ENCODE results near the gene TMEM234.
A peak's percentile ranks its signal among the peaks of the same experiment; 100 is the strongest.

TMEM234 gene

GRCh38 chr1:32186077-32186476, 36.1 kb downstream of the TMEM234 start:
- peaks cover 41% of the 10 kb centered on the region for H3K36me3 ChIP-seq (ENCODE audit: control insufficient read depth, insufficient read depth, low read length)

GRCh38 chr1:32184650-32185049, 37.5 kb downstream of the TMEM234 start:
- H3K9me3 ChIP-seq (ENCODE audit: control insufficient read depth, insufficient read depth, low read length): no peaks in the 10 kb centered on the region
- no peak overlapping the region for H3K27ac ChIP-seq (ENCODE audit: low read length)
- peaks cover 31% of the 10 kb centered on the region for H3K36me3 ChIP-seq (ENCODE audit: control insufficient read depth, insufficient read depth, low read length)
- H3K27me3 ChIP-seq (ENCODE audit: control insufficient read depth, insufficient read depth, low read length): no peaks in the 10 kb centered on the region
- H3K4me1 ChIP-seq (ENCODE audit: control insufficient read depth, insufficient read depth, low read length): no peaks in the 10 kb centered on the region
- H3K4me3 ChIP-seq (ENCODE audit: low read length): no peak overlapping the region
- no peak for DNase-seq (ENCODE audit: low read depth, low spot score)

More at GRCh38 chr1:32186077-32186476, 36.1 kb downstream of the TMEM234 start:
- Histone ChIP-seq H3K9me3 (ENCODE audit: control insufficient read depth, insufficient read depth, low read length) (no peaks in the 10 kb centered on the region), H3K4me1 (ENCODE audit: control insufficient read depth, insufficient read depth, low read length) (no peaks in the 10 kb centered on the region), H3K4me3 (ENCODE audit: low read length) (no peak overlapping the region), H3K27ac (ENCODE audit: low read length) (no peak overlapping the region), H3K27me3 (ENCODE audit: control insufficient read depth, insufficient read depth, low read length) (no peaks in the 10 kb centered on the region)
- no peak for DNase-seq (ENCODE audit: low read depth, low spot score)
- WGBS (ENCODE audit: insufficient coverage, insufficient read length): no CpG with 5 or more reads among the region's 2 CpGs

GRCh38 chr1:32182060-32182459, 40.1 kb downstream of the TMEM234 start:
- H3K4me1 ChIP-seq (ENCODE audit: control insufficient read depth, insufficient read depth, low read length): no peaks in the 10 kb centered on the region
- no peaks in the 10 kb centered on the region for H3K27me3 ChIP-seq (ENCODE audit: control insufficient read depth, insufficient read depth, low read length)
- no peak overlapping the region for H3K4me3 ChIP-seq (ENCODE audit: low read length)
- DNase-seq (ENCODE audit: low read depth, low spot score): no peak
- no CpG with 5 or more reads among the region's 6 CpGs for WGBS (ENCODE audit: insufficient coverage, insufficient read length)
- no peak overlapping the region for H3K27ac ChIP-seq (ENCODE audit: low read length)
- peaks cover 15% of the 10 kb centered on the region; the same call in 1 of the 2 replicates for H3K36me3 ChIP-seq (ENCODE audit: control insufficient read depth, insufficient read depth, low read length)
- H3K9me3 ChIP-seq (ENCODE audit: control insufficient read depth, insufficient read depth, low read length): no peaks in the 10 kb centered on the region

GRCh38 chr1:32181563-32181962, 40.6 kb downstream of the TMEM234 start:
- DNase-seq (ENCODE audit: low read depth, low spot score): no peak
- Histone ChIP-seq H3K9me3 (ENCODE audit: control insufficient read depth, insufficient read depth, low read length) (no peaks in the 10 kb centered on the region), H3K4me1 (ENCODE audit: control insufficient read depth, insufficient read depth, low read length) (no peaks in the 10 kb centered on the region), H3K36me3 (ENCODE audit: control insufficient read depth, insufficient read depth, low read length) (peaks cover 15% of the 10 kb centered on the region; the same call in 1 of the 2 replicates), H3K27me3 (ENCODE audit: control insufficient read depth, insufficient read depth, low read length) (no peaks in the 10 kb centered on the region), H3K4me3 (ENCODE audit: low read length) (no peak overlapping the region), H3K27ac (ENCODE audit: low read length) (no peak overlapping the region)
- no CpG with 5 or more reads among the region's 5 CpGs for WGBS (ENCODE audit: insufficient coverage, insufficient read length)

- Histone ChIP-seq H3K27me3 (ENCODE audit: control insufficient read depth, insufficient read depth, low read length) (no peaks in the 10 kb centered on the region), H3K4me3 (ENCODE audit: low read length) (no peak overlapping the region), H3K9me3 (ENCODE audit: control insufficient read depth, insufficient read depth, low read length) (no peaks in the 10 kb centered on the region), H3K36me3 (ENCODE audit: control insufficient read depth, insufficient read depth, low read length) (peaks cover 15% of the 10 kb centered on the region; the same call in 1 of the 2 replicates), H3K4me1 (ENCODE audit: control insufficient read depth, insufficient read depth, low read length) (no peaks in the 10 kb centered on the region), H3K27ac (ENCODE audit: low read length) (no peak overlapping the region)
- DNase-seq (ENCODE audit: low read depth, low spot score): no peak
- no CpG with 5 or more reads among the region's 9 CpGs for WGBS (ENCODE audit: insufficient coverage, insufficient read length)
Measured at GRCh38 chr1:32181065-32181464, 41.1 kb downstream of the TMEM234 start.

GRCh38 chr1:32180186-32181060, 41.7 kb downstream of the TMEM234 start:
- H3K36me3 ChIP-seq (ENCODE audit: control insufficient read depth, insufficient read depth, low read length): peaks cover 15% of the 10 kb centered on the region; the same call in 1 of the 2 replicates
- H3K4me1 ChIP-seq (ENCODE audit: control insufficient read depth, insufficient read depth, low read length): no peaks in the 10 kb centered on the region
- WGBS (ENCODE audit: insufficient coverage, insufficient read length): no CpG with 5 or more reads among the region's 36 CpGs
- H3K27ac ChIP-seq (ENCODE audit: low read length): no peak overlapping the region
- DNase-seq (ENCODE audit: low read depth, low spot score): no peak
- H3K9me3 ChIP-seq (ENCODE audit: control insufficient read depth, insufficient read depth, low read length): no peaks in the 10 kb centered on the region
- peak overlapping the region; percentile 39 for H3K4me3 ChIP-seq (ENCODE audit: low read length)
- no peaks in the 10 kb centered on the region for H3K27me3 ChIP-seq (ENCODE audit: control insufficient read depth, insufficient read depth, low read length)

GRCh38 chr1:32179443-32180185, 42.5 kb downstream of the TMEM234 start, which contains the start of gene TXLNA:
TXLNA (plus strand) TSS chr1:32179675; CDS start chr1:32180346, 671 bp downstream.
- H3K27ac ChIP-seq (ENCODE audit: low read length): no peak within 1 kb of the TSS
- H3K27me3 ChIP-seq (ENCODE audit: control insufficient read depth, insufficient read depth, low read length): no peaks in the 10 kb centered on the region
- H3K4me1 ChIP-seq (ENCODE audit: control insufficient read depth, insufficient read depth, low read length): no peaks in the 10 kb centered on the region
- peaks cover 9% of the 10 kb centered on the region; the same call in 1 of the 2 replicates for H3K36me3 ChIP-seq (ENCODE audit: control insufficient read depth, insufficient read depth, low read length)
- H3K9me3 ChIP-seq (ENCODE audit: control insufficient read depth, insufficient read depth, low read length): no peaks in the 10 kb centered on the region
- peak within 1 kb of the TSS; percentile 39 for H3K4me3 ChIP-seq (ENCODE audit: low read length)
- no CpG with 5 or more reads among the region's 79 CpGs for WGBS (ENCODE audit: insufficient coverage, insufficient read length)
- DNase-seq (ENCODE audit: low read depth, low spot score): peak; percentile 75

- Histone ChIP-seq H3K4me1 (ENCODE audit: control insufficient read depth, insufficient read depth, low read length) (no peaks in the 10 kb centered on the region), H3K36me3 (ENCODE audit: control insufficient read depth, insufficient read depth, low read length) (peaks cover 5% of the 10 kb centered on the region; the same call in 1 of the 2 replicates), H3K27me3 (ENCODE audit: control insufficient read depth, insufficient read depth, low read length) (no peaks in the 10 kb centered on the region), H3K27ac (ENCODE audit: low read length) (no peak overlapping the region), H3K9me3 (ENCODE audit: control insufficient read depth, insufficient read depth, low read length) (no peaks in the 10 kb centered on the region), H3K4me3 (ENCODE audit: low read length) (no peak overlapping the region; the same call in 1 of the 2 replicates)
- no peak for DNase-seq (ENCODE audit: low read depth, low spot score)
- WGBS (ENCODE audit: insufficient coverage, insufficient read length): no CpG with 5 or more reads among the region's 7 CpGs
Measured at GRCh38 chr1:32179193-32179442, 43.0 kb downstream of the TMEM234 start.

- H3K36me3 ChIP-seq (ENCODE audit: control insufficient read depth, insufficient read depth, low read length): peaks cover 5% of the 10 kb centered on the region; the same call in 1 of the 2 replicates
- H3K4me1 ChIP-seq (ENCODE audit: control insufficient read depth, insufficient read depth, low read length): no peaks in the 10 kb centered on the region
- WGBS (ENCODE audit: insufficient coverage, insufficient read length): no CpG with 5 or more reads among the region's 7 CpGs
- H3K4me3 ChIP-seq (ENCODE audit: low read length): no peak overlapping the region
- DNase-seq (ENCODE audit: low read depth, low spot score): no peak
- no peak overlapping the region for H3K27ac ChIP-seq (ENCODE audit: low read length)
- H3K9me3 ChIP-seq (ENCODE audit: control insufficient read depth, insufficient read depth, low read length): no peaks in the 10 kb centered on the region
- H3K27me3 ChIP-seq (ENCODE audit: control insufficient read depth, insufficient read depth, low read length): no peaks in the 10 kb centered on the region
Measured at GRCh38 chr1:32178380-32179192, 43.6 kb downstream of the TMEM234 start.

GRCh38 chr1:32172621-32173245, 49.4 kb downstream of the TMEM234 start:
- Histone ChIP-seq H3K27ac (ENCODE audit: low read length) (no peak overlapping the region), H3K4me1 (ENCODE audit: control insufficient read depth, insufficient read depth, low read length) (no peaks in the 10 kb centered on the region), H3K36me3 (ENCODE audit: control insufficient read depth, insufficient read depth, low read length) (peaks cover 17% of the 10 kb centered on the region; the same call in 1 of the 2 replicates), H3K4me3 (ENCODE audit: low read length) (no peak overlapping the region), H3K27me3 (ENCODE audit: control insufficient read depth, insufficient read depth, low read length) (no peaks in the 10 kb centered on the region), H3K9me3 (ENCODE audit: control insufficient read depth, insufficient read depth, low read length) (no peaks in the 10 kb centered on the region)
- DNase-seq (ENCODE audit: low read depth, low spot score): no peak
- no CpG with 5 or more reads among the region's 1 CpG for WGBS (ENCODE audit: insufficient coverage, insufficient read length)
